Lung (tissue), 12 donors: Measurements from ENCODE around the gene XPC. TPM values are rescaled to one million over a fixed set of nuclear protein-coding genes. Genes with fewer than 3 reads are reported as not detected.

Experiments
- ATAC-seq: fragments of 200-7000 bp; cut with Tn5 transposase; one replicate; pipeline ENCODE4 v1.9.1; 2020; ENCODE audit warnings: moderate number of reproducible peaks; ENCODE audit not compliant: insufficient read depth, low FRiP score
- DNase-seq, 3 donors: peaks; one replicate each; pipeline ENCODE4 v3.0.0-alpha.2; 2013 to 2017
- H3K27ac ChIP-seq, 2 donors: one replicate each; pipeline ENCODE4 v1.5.1; 2013; ENCODE audit warnings: mild to moderate bottlenecking in 2 of 2, moderate library complexity in 2 of 2, control low read depth in 1 of 2, inconsistent platforms in 1 of 2, low read depth in 1 of 2, low read length in 1 of 2
- H3K27me3 ChIP-seq, 3 donors: one replicate each; pipeline ENCODE4 v1.5.1; 2013; ENCODE audit warnings: low read length in 2 of 3; ENCODE audit not compliant: control insufficient read depth in 3 of 3, insufficient read depth in 3 of 3
- H3K36me3 ChIP-seq, 4 donors: one replicate each; pipeline ENCODE4 v1.5.1; 2013; ENCODE audit warnings: low read length in 4 of 4, mild to moderate bottlenecking in 1 of 4, moderate library complexity in 1 of 4; ENCODE audit not compliant: control insufficient read depth in 4 of 4, insufficient read depth in 4 of 4
- H3K4me1 ChIP-seq, 5 donors: one replicate each; pipeline ENCODE4 v1.5.1; 2013; ENCODE audit warnings: low read length in 5 of 5, mild to moderate bottlenecking in 2 of 5, moderate library complexity in 1 of 5; ENCODE audit not compliant: control insufficient read depth in 5 of 5, insufficient read depth in 5 of 5
- H3K4me3 ChIP-seq: one replicate; pipeline ENCODE4 v1.5.1; 2013; ENCODE audit warnings: mild to moderate bottlenecking, control low read depth, moderate library complexity
- H3K9ac ChIP-seq, 2 donors: one replicate each; pipeline ENCODE4 v1.5.1; 2013; ENCODE audit warnings: low read length in 2 of 2, control low read depth in 1 of 2; ENCODE audit not compliant: insufficient read depth in 1 of 2
- H3K9me3 ChIP-seq, 4 donors: one replicate each; pipeline ENCODE4 v1.5.1; 2013; ENCODE audit warnings: low read length in 3 of 4, mild to moderate bottlenecking in 1 of 4, moderate library complexity in 1 of 4; ENCODE audit not compliant: control insufficient read depth in 4 of 4, insufficient read depth in 3 of 4
- CTCF ChIP-seq: IDR thresholded peaks from 2 replicates; pipeline ENCODE4 v1.5.1; 2012; ENCODE audit warnings: mild to moderate bottlenecking; ENCODE audit errors: control extremely low read depth, extremely low read depth
- WGBS, 2 donors: extraction: QIAGEN DNeasy Blood & Tissue Kit; methylation state at CpG; one replicate each; pipeline ENCODE4 v1.1.7; 2013; 5-methylcytosine and 5-hydroxymethylcytosine counted together
- polyA plus RNA-seq, 2 donors: library from polyadenylated mRNA; stranded (reverse); fragments of 200-250 nt; gene quantifications; one replicate each; pipeline ENCODE4 v1.2.1, GENCODE V29; 2013
- total RNA-seq, 2 donors: library from RNA; depleted of rRNA in 1 of 2; stranded (reverse); fragments of >200 nt in 1 of 2; gene quantifications; one replicate each; pipeline ENCODE4 v1.2.1, GENCODE V29; 2014 to 2021
- donor health status: control.
- donor health status: control.
- donor health status: Bipolar disorder and iron deficiency.
- donor health status: healthy.
- donor health status: DM: yes; HTN: yes; CAD: no.

XPC gene
- total and polyA plus RNA-seq, 4 donors = 16.4 to 31.9 (median 23.7) TPM

GRCh38 chr3:14133876-14134275 is 44.5 kb downstream of the XPC start:
- H3K4me3 ChIP-seq = no peak overlapping the region
- peaks cover 0 to 4% (median 0%) of the 10 kb centered on the region in 5 donors for H3K4me1 ChIP-seq
- no peaks in the 10 kb centered on the region for H3K27me3 ChIP-seq
- H3K27ac ChIP-seq = no peak overlapping the region
- ATAC-seq (no peak), DNase-seq (no peak)
- H3K36me3 ChIP-seq = peaks cover 42 to 84% (median 58%) of the 10 kb centered on the region in 4 donors
- no peak for TF ChIP-seq CTCF
- H3K9ac ChIP-seq = no peak overlapping the region
- WGBS, 2 donors = 92 to 96% methylated on average over 5 of the region's 5 CpGs
- H3K9me3 ChIP-seq = no peaks in the 10 kb centered on the region

- no peak for DNase-seq
- Histone ChIP-seq H3K36me3 (peaks cover 40 to 78% (median 61%) of the 10 kb centered on the region in 4 donors), H3K9me3 (no peaks in the 10 kb centered on the region), H3K27ac (no peak overlapping the region), H3K4me3 (no peak overlapping the region), H3K27me3 (no peaks in the 10 kb centered on the region), H3K9ac (no peak overlapping the region), H3K4me1 (peaks cover 0 to 4% (median 0%) of the 10 kb centered on the region in 5 donors)
- no peak for TF ChIP-seq CTCF
- no peak for ATAC-seq
- 94 to 95% methylated on average over 10 of the region's 10 CpGs for WGBS, 2 donors
Measured at GRCh38 chr3:14133188-14133800, 45.1 kb downstream of the XPC start.

- Histone ChIP-seq H3K27ac (no peak overlapping the region), H3K27me3 (no peaks in the 10 kb centered on the region), H3K4me3 (no peak overlapping the region), H3K9ac (no peak overlapping the region), H3K36me3 (peaks cover 40 to 80% (median 62%) of the 10 kb centered on the region in 4 donors), H3K9me3 (no peaks in the 10 kb centered on the region), H3K4me1 (peaks cover 0 to 6% (median 2%) of the 10 kb centered on the region in 5 donors)
- ATAC-seq = no peak
- WGBS, 2 donors = 96 to 98% methylated on average over 6 of the region's 6 CpGs
- DNase-seq = no peak
- TF ChIP-seq CTCF = no peak
Measured at GRCh38 chr3:14132689-14133088, 45.7 kb downstream of the XPC start.

- Histone ChIP-seq H3K4me3 (no peak overlapping the region), H3K36me3 (peaks cover 40 to 76% (median 61%) of the 10 kb centered on the region in 4 donors), H3K9ac (no peak overlapping the region), H3K27me3 (no peaks in the 10 kb centered on the region), H3K9me3 (no peaks in the 10 kb centered on the region), H3K4me1 (peaks cover 0 to 11% (median 2%) of the 10 kb centered on the region in 5 donors), H3K27ac (no peak overlapping the region)
- 94 to 95% methylated on average over 8 of the region's 8 CpGs for WGBS, 2 donors
- TF ChIP-seq CTCF = no peak
- DNase-seq (no peak), ATAC-seq (no peak)
Measured at GRCh38 chr3:14132120-14132519, 46.3 kb downstream of the XPC start.
